ENCODE results near the gene NAPEPLD.

- TF ChIP-seq SP1 (IDR thresholded peaks at IDR 0.05): no peak
- no peak for TF ChIP-seq FOXK2 (IDR thresholded peaks at IDR 0.05)
- no peak for TF ChIP-seq BHLHE40 (IDR thresholded peaks at IDR 0.05; ENCODE audit: borderline replicate concordance)
- TF ChIP-seq ZNF384 (IDR thresholded peaks at IDR 0.05): no peak
- TF ChIP-seq ELF4 (IDR thresholded peaks at IDR 0.05): no peak
- TF ChIP-seq HDGF (IDR thresholded peaks at IDR 0.05; ENCODE audit: borderline replicate concordance): no peak
- no peak for TF ChIP-seq ARNT (IDR thresholded peaks at IDR 0.05)
Observed at GRCh38 chr7:103080923-103081322, 68.0 kb downstream of the NAPEPLD start.

All from HEK293T (cell line).